ENCODE measurements around the gene SLC35E3. TPM values are rescaled to one million over a fixed set of nuclear protein-coding genes. Genes with fewer than 3 reads are reported as not detected.

Gene SLC35E3
- total and polyA plus RNA-seq, 2 experiments from 2014 or later = 5.5 to 13.8 TPM

Other genes with a start within 250 kb of the SLC35E3 start
- gene RAP1B, start 135.3 kb upstream of the SLC35E3 start, total RNA-seq (2014; rRNA removed; shearing (Covaris generic)) = 122 and 128 TPM in 2 replicates
- 76.0 and 90.6 TPM in 2 replicates for gene RAP1B, start 135.3 kb upstream of the SLC35E3 start, polyA plus RNA-seq (2016; fragmentation: Nextera tagmentation; extraction: Ambion mirVana)
- 124 and 152 TPM in 2 replicates for gene NUP107, start 59.2 kb upstream of the SLC35E3 start, total RNA-seq (2014; rRNA removed; shearing (Covaris generic))
- gene NUP107, start 59.2 kb upstream of the SLC35E3 start, polyA plus RNA-seq (2016; fragmentation: Nextera tagmentation; extraction: Ambion mirVana) = 94.2 and 123 TPM in 2 replicates
- gene MDM2, start 62.0 kb downstream of the SLC35E3 start, total RNA-seq (2014; rRNA removed; shearing (Covaris generic)) = 85.4 and 105 TPM in 2 replicates
- 136 and 160 TPM in 2 replicates for gene MDM2, start 62.0 kb downstream of the SLC35E3 start, polyA plus RNA-seq (2016; fragmentation: Nextera tagmentation; extraction: Ambion mirVana)
- 0.16 and 5.8 TPM in 2 replicates for gene CPM, start 187.0 kb downstream of the SLC35E3 start, total RNA-seq (2014; rRNA removed; shearing (Covaris generic))
- 0.37 and 0.49 TPM in 2 replicates for gene CPM, start 187.0 kb downstream of the SLC35E3 start, polyA plus RNA-seq (2016; fragmentation: Nextera tagmentation; extraction: Ambion mirVana)

Measured in GM23338 (cell line).